Fibroblast of the aortic adventitia (primary cell): ENCODE data around the gene OOEP. TPM values are rescaled to one million over a fixed set of nuclear protein-coding genes. Genes with fewer than 3 reads are reported as not detected.

ENCODE experiments used
- DNase-seq: peaks from one replicate; pipeline ENCODE4 v3.0.0-alpha.2; 2010; ENCODE audit warnings: low read depth
- H3K4me3 ChIP-seq: 2 replicates; pipeline ENCODE4 v1.5.1; 2011; ENCODE audit warnings: low read depth, mild to moderate bottlenecking, control low read depth, low read length, moderate library complexity
- CTCF ChIP-seq: IDR thresholded peaks from 2 replicates; pipeline ENCODE4 v1.5.1; 2011; ENCODE audit warnings: mild to moderate bottlenecking, low read length, control low read depth, inconsistent platforms; ENCODE audit not compliant: insufficient read depth
- total RNA-seq: library from RNA; depleted of rRNA; stranded (reverse); fragments of >200 nt; gene quantifications from 2 replicates; pipeline ENCODE4 v1.2.3, GENCODE V29; 2012; ENCODE audit warnings: low replicate concordance

The OOEP gene
- total RNA-seq, 1 donor, result not detected

DNA sequence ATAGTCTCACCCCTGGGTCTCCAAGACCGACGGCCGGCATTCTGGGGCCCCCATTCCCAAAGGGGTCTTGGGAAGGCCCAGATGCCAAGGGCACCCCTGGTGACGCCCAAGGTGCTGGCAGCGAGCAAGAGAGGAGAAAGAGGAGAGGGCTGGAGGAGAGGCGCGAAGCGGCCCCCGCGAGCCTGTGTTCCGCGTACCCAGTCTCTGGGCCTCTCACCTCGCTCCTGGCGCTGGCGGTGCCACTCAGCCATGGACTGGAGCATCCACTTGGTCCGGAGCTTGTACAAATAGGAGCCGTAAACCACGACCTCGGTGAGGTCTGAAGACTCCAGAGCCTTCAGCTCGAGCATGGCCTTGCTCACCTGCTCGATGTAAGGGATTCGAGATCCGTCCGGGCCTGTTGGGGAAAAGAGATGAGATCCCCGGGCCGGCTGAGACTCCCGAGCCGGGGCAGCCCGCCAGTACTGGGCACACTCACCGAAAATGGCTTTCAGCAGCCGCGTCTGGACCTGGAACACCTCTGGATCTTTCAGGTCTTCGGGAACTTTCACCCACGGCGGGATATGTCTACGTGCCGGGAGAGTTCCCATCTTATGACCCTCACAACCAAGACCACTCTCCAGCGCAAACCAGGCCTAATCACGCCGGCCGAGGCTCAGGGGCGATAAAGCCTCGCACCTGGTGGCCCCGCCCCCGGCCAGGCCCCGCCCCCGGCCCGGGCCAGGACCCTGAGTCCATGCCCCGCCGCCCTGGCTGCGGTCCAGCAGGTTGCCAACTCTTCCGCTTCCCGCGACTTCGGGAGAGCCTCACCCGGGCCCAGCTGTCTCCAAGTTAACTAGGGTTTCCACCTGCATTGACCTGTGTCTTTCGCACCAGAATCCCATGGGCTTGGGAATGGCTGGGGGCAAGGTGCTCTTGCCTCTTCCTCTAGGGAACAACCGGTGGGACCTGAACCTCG lies 15.8 kb downstream of the OOEP start, which contains the start of gene DPPA5:
DPPA5 (minus strand) TSS at position 641 of the 958 bp plus-strand sequence; CDS start at position 590, 51 bp downstream.
- no peak for DNase-seq
- TF ChIP-seq CTCF, result no peak
- no peak within 1 kb of the TSS for H3K4me3 ChIP-seq

DNA sequence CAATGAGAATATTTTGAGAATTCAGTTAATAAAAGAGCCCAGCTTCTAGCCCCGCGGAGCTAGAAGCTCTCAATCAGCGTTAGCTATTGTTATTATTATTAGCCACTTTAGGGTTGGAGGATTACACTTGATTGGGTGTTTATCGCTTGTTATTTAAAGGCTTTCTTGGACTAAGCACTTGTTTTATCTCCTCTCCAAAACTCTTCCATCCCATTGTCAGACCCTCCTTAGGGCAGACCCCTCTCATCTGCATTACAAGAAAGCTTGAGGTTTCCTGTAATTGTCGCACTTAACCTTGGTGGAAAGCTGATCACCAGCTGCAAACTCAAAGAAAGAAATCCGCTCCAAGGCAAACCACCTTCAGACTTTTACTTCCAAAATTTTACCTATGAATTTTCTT lies 20.4 kb downstream of the OOEP start:
- H3K4me3 ChIP-seq, result no peak overlapping the region
- no peak for DNase-seq
- TF ChIP-seq CTCF, result no peak

- no peak for DNase-seq
- no peak for TF ChIP-seq CTCF
- H3K4me3 ChIP-seq, result no peak overlapping the region
Observed at GRCh38 chr6:73348550-73349204, 21.0 kb downstream of the OOEP start.

DNA sequence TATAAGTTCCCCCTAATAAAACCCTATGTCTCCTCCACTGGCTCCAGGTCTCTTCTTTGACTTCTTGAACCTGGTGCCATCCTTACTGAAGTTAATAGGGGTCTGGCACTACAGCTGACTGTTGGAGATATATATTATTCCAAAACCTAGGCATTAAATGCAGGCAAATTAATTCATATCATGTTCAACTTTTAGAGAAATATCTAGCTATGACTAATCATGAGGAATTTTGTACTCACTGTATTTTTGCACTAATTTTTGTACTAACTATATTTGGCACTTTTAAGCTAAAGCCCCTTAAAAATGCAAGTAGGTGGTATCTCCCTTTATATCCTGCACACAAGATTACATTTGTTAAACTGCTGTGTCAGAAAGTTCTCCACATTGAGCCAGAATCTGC lies 26.5 kb downstream of the OOEP start:
- no peak for DNase-seq
- H3K4me3 ChIP-seq, result no peak overlapping the region
- no peak for TF ChIP-seq CTCF

DNA sequence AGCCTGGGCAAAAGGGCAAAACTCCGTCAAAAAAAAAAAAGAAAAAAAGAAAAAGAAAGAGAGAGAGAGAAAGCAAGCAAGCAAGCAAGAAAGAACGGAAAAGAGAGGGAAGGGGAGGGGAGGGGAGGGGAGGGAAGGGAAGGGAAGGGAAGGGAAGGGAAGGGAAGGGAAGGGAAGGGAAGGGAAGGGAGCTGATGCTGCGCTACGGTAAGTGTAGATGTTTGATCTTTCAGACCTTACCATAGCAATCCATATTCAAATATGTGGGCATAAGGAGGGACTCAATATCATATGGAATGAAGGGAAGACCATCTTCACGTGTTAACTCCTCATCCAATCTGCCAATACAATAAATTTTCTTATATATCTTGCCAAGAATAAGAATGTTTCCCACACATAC lies 27.5 kb downstream of the OOEP start:
- no peak for TF ChIP-seq CTCF
- H3K4me3 ChIP-seq, result no peak overlapping the region

DNA sequence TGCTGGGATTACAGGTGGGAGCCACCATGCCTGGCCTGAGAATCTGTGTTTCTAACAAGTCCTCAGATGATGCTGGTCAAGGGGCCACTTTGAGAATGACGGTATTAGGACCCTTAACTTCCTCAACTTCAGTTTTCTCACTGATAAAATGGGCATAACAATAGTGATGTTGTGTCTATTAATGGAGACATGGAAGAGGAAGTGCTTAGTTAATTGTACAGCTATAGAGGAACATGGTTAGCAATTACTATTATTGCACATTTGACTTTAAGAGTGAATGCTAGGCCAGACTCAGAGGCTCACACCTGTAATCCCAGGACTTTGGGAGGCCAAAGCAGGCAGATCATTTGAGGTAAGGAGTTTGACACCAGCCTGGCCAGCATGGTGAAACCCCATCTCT lies 28.4 kb downstream of the OOEP start:
- no peak overlapping the region for H3K4me3 ChIP-seq
- TF ChIP-seq CTCF, result no peak
- no peak for DNase-seq

More for the DNA sequence above, 27.5 kb downstream of the OOEP start:
- no peak for DNase-seq
